GM12878 (cell line): Measurements from ENCODE around the gene UBAC2. TPM values are rescaled to one million over a fixed set of nuclear protein-coding genes. Genes with fewer than 3 reads are reported as not detected.
A peak's percentile ranks its signal among the peaks of the same experiment; 100 is the strongest.

Experiments
- ATAC-seq: fragments of 200-7000 bp; cut with Tn5 transposase; 3 replicates; pipeline ENCODE4 v1.9.1; 2020; ENCODE audit warnings: mild to moderate bottlenecking, moderate library complexity
- BruUV-seq: library from RNA; stranded (reverse); fragments of 400-500 nt; replicated peaks from 2 replicates; lab custom pipeline; 2021; lab: Mats Ljungman, UMichigan
- CTCF ChIA-PET: fragments of 300-600 bp; sonication (Branson Sonifier 250); formaldehyde crosslinking; extraction: SDS; loops from one replicate; lab custom pipeline; 2021; ENCODE audit warnings: inconsistent platforms; lab: Yijun Ruan, JAX
- POLR2A ChIA-PET: fragments of 350-600 bp; formaldehyde crosslinking; extraction: SDS; loops from one replicate; lab custom pipeline; 2021; ENCODE audit warnings: inconsistent platforms; lab: Charles Lee
- RAD21 ChIA-PET: fragments of 300-600 bp; sonication (Branson Sonifier 250); formaldehyde crosslinking; loops from one replicate; lab custom pipeline; 2023; ENCODE audit warnings: antibody characterized with exemption; ENCODE audit not compliant: unreplicated experiment; lab: Charles Lee
- SMC1A ChIA-PET: fragments of 300-600 bp; sonication (Branson Sonifier 250); formaldehyde crosslinking; loops from one replicate; lab custom pipeline; 2023; ENCODE audit not compliant: unreplicated experiment, uncharacterized antibody; lab: Charles Lee
- DNase-seq: peaks from one replicate; pipeline ENCODE4 v3.0.0-alpha.2; 2011; ENCODE audit warnings: low read depth, low spot score
- FAIRE-seq: peaks from 3 replicates; lab custom pipeline; 2011; peaks lifted over from hg19 to GRCh38; lab: Jason Lieb, UNC
- H2AFZ ChIP-seq: 2 replicates; pipeline ENCODE4 v1.6.0; 2011; ENCODE audit warnings: low read depth, low read length, control low read depth; ENCODE audit not compliant: control insufficient read depth
- H3K27ac ChIP-seq: 2 replicates; pipeline ENCODE4 v1.5.1; 2011; ENCODE audit warnings: control low read depth; ENCODE audit not compliant: control insufficient read depth, insufficient read depth
- H3K27me3 ChIP-seq, 2 experiments: replicated peaks in 1 of 2; 2 replicates each; pipeline versions ENCODE4 v1.6.0 to v1.6.1; 2011; ENCODE audit warnings: low read length in 1 of 2; ENCODE audit not compliant: control insufficient read depth in 2 of 2, insufficient read depth in 2 of 2
- H3K36me3 ChIP-seq, 2 experiments: 2 replicates each; pipeline ENCODE4 v1.5.1; 2011; ENCODE audit warnings: low read length in 1 of 2; ENCODE audit not compliant: control insufficient read depth in 2 of 2, insufficient read depth in 2 of 2
- H3K4me1 ChIP-seq: 2 replicates; pipeline ENCODE4 v1.6.1; 2011; ENCODE audit warnings: mild to moderate bottlenecking, low read length, moderate library complexity, mixed read lengths; ENCODE audit not compliant: control insufficient read depth, insufficient read depth
- H3K4me2 ChIP-seq: 2 replicates; pipeline ENCODE4 v1.6.0; 2011; ENCODE audit warnings: control low read depth; ENCODE audit not compliant: control insufficient read depth, insufficient read depth
- H3K4me3 ChIP-seq: fragments of 200-600 bp; sonication (generic); 2 replicates; pipeline ENCODE4 v1.5.1; 2016
- H3K79me2 ChIP-seq: 2 replicates; pipeline ENCODE4 v1.6.0; 2011; ENCODE audit warnings: low read length; ENCODE audit not compliant: control insufficient read depth, insufficient read depth
- H3K9ac ChIP-seq: 2 replicates; pipeline ENCODE4 v1.8.0; 2011; ENCODE audit warnings: low read length, control low read depth, mixed read lengths; ENCODE audit not compliant: control insufficient read depth, insufficient read depth
- H3K9me3 ChIP-seq: replicated peaks from 3 replicates; pipeline ENCODE4 v1.5.1; 2011; ENCODE audit warnings: mild to moderate bottlenecking, low read length; ENCODE audit not compliant: control insufficient read depth, insufficient read depth
- H4K20me1 ChIP-seq: 2 replicates; pipeline ENCODE4 v1.6.0; 2011; ENCODE audit not compliant: control insufficient read depth, insufficient read depth
- BCL3 ChIP-seq: IDR thresholded peaks from 2 replicates; pipeline ENCODE4 v1.6.1; 2011; ENCODE audit warnings: borderline replicate concordance, low read depth, mild to moderate bottlenecking, moderate library complexity, low read length; ENCODE audit not compliant: insufficient read depth, poor library complexity, severe bottlenecking
- MLLT1 ChIP-seq: fragments of 450-650 bp; IDR thresholded peaks from 2 replicates; pipeline ENCODE4 v1.6.1; 2016; ENCODE audit warnings: mild to moderate bottlenecking
- NFYA ChIP-seq: IDR thresholded peaks from 2 replicates; pipeline ENCODE4 v1.6.1; 2011; ENCODE audit warnings: low read depth, mild to moderate bottlenecking, low read length, improper control_type of control experiment, borderline replicate concordance
- PBX3 ChIP-seq: IDR thresholded peaks from 2 replicates; pipeline ENCODE4 v1.6.1; 2011; ENCODE audit warnings: mild to moderate bottlenecking, low read depth, low read length, moderate library complexity; ENCODE audit not compliant: insufficient replicate concordance
- PKNOX1 ChIP-seq: fragments of 450-650 bp; IDR thresholded peaks from 2 replicates; pipeline ENCODE4 v1.6.1; 2016; ENCODE audit warnings: mild to moderate bottlenecking
- SMAD1 ChIP-seq: fragments of 450-650 bp; IDR thresholded peaks from 2 replicates; pipeline ENCODE4 v1.6.1; 2018; ENCODE audit warnings: mild to moderate bottlenecking, low read depth; ENCODE audit not compliant: partially characterized antibody
- SMC3 ChIP-seq: IDR thresholded peaks from 2 replicates; pipeline ENCODE4 v1.6.1; 2011; ENCODE audit warnings: low read length, improper control_type of control experiment, borderline replicate concordance
- YY1 ChIP-seq: IDR thresholded peaks from 2 replicates; pipeline ENCODE4 v1.6.1; 2011; ENCODE audit warnings: low read depth, mild to moderate bottlenecking, low read length
- WGBS: methylation state at CpG from one replicate; pipeline ENCODE4 v1.1.6; 2016; ENCODE audit warnings: low lambda C conversion rate; ENCODE audit not compliant: insufficient replicate concordance, insufficient coverage; ENCODE audit errors: missing lambda C conversion rate; 5-methylcytosine and 5-hydroxymethylcytosine counted together
- in situ Hi-C: fragments of 300-500 bp; cut with MboI; formaldehyde crosslinking; loops from 9 replicates; pipeline ENCODE4 v1.14.3; 2018; ENCODE audit warnings: mixed read lengths
- intact Hi-C: fragments of 100-400 bp; cut with micrococcal nuclease; formaldehyde crosslinking; loops from one replicate; pipeline ENCODE4 v1.14.2; 2022; ENCODE audit not compliant: unreplicated experiment
- polyA plus RNA-seq, 11 experiments: library from polyadenylated mRNA; depleted of rRNA in 4 of 11; unstranded in 6 of 11; stranded (reverse) in 5 of 11; fragments of >200 nt; fragmentation: Nextera tagmentation in 4 of 11; fragmentation: Illumina TruSeq in 1 of 11; extraction: Ambion mirVana in 4 of 11; extraction: Trizol in 1 of 11; gene quantifications; 1 replicate in 1 of 11; 2 replicates in 10 of 11; pipeline versions ENCODE4 v1.2.1 to v1.2.3, GENCODE V29; 2011 to 2016; ENCODE audit warnings: inconsistent platforms in 2 of 11, missing spikeins in 2 of 11, low read depth in 1 of 11
- total RNA-seq, 4 experiments: library from RNA; depleted of rRNA in 3 of 4; stranded (reverse); fragments of >200 nt in 3 of 4; fragmentation: Illumina TruSeq in 1 of 4; extraction: Trizol in 1 of 4; gene quantifications; 2 replicates each; pipeline versions ENCODE4 v1.2.1 to v1.2.3, GENCODE V29; 2013 to 2021

UBAC2 gene
- total and polyA plus RNA-seq, 10 of the 15 experiments (the other 5 are each of a cell fraction or from before 2014, with no cell fraction given): 3.0 to 54.6 (median 17.4) TPM

- Histone ChIP-seq H4K20me1 (no peaks in the 10 kb centered on the region), H3K27me3 (no peaks in the 10 kb centered on the region), H2AFZ (no peak overlapping the region), H3K9ac (no peak overlapping the region), H3K9me3 (no peaks in the 10 kb centered on the region; the same call in 2 of the 3 replicates), H3K36me3 (no peaks in the 10 kb centered on the region; a peak in 1 of 4 replicates), H3K4me1 (peaks cover 83% of the 10 kb centered on the region), H3K4me2 (0 out of 2 replicates have a peak overlapping the region, but pooled peaks have one; percentile 8), H3K79me2 (peaks cover 3% of the 10 kb centered on the region; the same call in 1 of the 2 replicates), H3K27ac (peak overlapping the region; percentile 94), H3K4me3 (no peak overlapping the region)
- RAD21 ChIA-PET: interaction anchor here (0.6 to 11.9 kb wide), 18 partner anchors 10 to 172 kb away, joined by 3 to 182 read pairs (median 6); partner anchors contain the start of gene GPR183
- WGBS: 87% methylated on average over 9 of the region's 9 CpGs
- DNase-seq: no peak
- no peak for TF ChIP-seq SMAD1
- no peak for TF ChIP-seq PBX3
- TF ChIP-seq YY1: no peak
- no peak for TF ChIP-seq NFYA
- TF ChIP-seq PKNOX1: no peak
- no peak for TF ChIP-seq BCL3
- TF ChIP-seq SMC3: no peak
- TF ChIP-seq MLLT1: no peak
- SMC1A ChIA-PET: interaction anchor here (1.1 to 10.9 kb wide), 15 partner anchors 9 to 173 kb away, joined by 3 to 148 read pairs (median 9); partner anchors contain the start of gene GPR183
- intact Hi-C loops (loop anchor here (5.0 to 10.0 kb wide), 2 partner anchors 125 to 228 kb away; partner anchors contain the start of genes CLYBL and TM9SF2), in situ Hi-C loops (no loop called here)
- CTCF ChIA-PET: interaction anchor here (1.0 to 22.3 kb wide), 9 partner anchors 11 to 107 kb away, joined by 3 to 577 read pairs (median 5); no protein-coding TSS in a partner anchor
- no peak for FAIRE-seq
- no peak for ATAC-seq
- BruUV-seq: TSS peak; percentile 63
- POLR2A ChIA-PET: interaction anchor here (1.1 to 5.2 kb wide), 8 partner anchors 10 to 107 kb away, joined by 3 to 28 read pairs (median 6); partner anchors contain the start of gene GPR183
Observed at GRCh38 chr13:99376924-99377323, 176.3 kb downstream of the UBAC2 start.
